Mesenchymal stem cell (in vitro differentiated cells and primary cell): Measurements from ENCODE around the gene TUBA3D.
"Not testable (repeated sequence)": the region's sequence is repeated elsewhere in the genome, so short reads cannot be mapped to it uniquely, and the experiment has no call there.

Experiments used
- DNase-seq: peaks from one replicate; pipeline ENCODE4 v3.0.0-alpha.2; 2013
- H2AFZ ChIP-seq: one replicate; pipeline ENCODE4 v1.6.1; 2013; ENCODE audit warnings: low read depth, mild to moderate bottlenecking, control low read depth, inconsistent platforms, low read length, moderate library complexity
- H2AK5ac ChIP-seq: 2 replicates; pipeline ENCODE4 v1.6.1; 2013; ENCODE audit warnings: low read length, moderate library complexity, mild to moderate bottlenecking, inconsistent platforms; ENCODE audit not compliant: severe bottlenecking
- H2BK120ac ChIP-seq: one replicate; pipeline ENCODE4 v1.6.1; 2013; ENCODE audit warnings: low read depth, mild to moderate bottlenecking, inconsistent platforms, low read length, moderate library complexity
- H2BK12ac ChIP-seq, 2 experiments: one replicate each; pipeline ENCODE4 v1.6.1; 2013; ENCODE audit warnings: inconsistent platforms in 2 of 2, low read length in 2 of 2, mild to moderate bottlenecking in 2 of 2, moderate library complexity in 2 of 2, control low read depth in 1 of 2
- H2BK15ac ChIP-seq: one replicate; pipeline ENCODE4 v1.6.1; 2013; ENCODE audit warnings: mild to moderate bottlenecking, low read depth, inconsistent platforms; ENCODE audit not compliant: poor library complexity, severe bottlenecking
- H2BK5ac ChIP-seq: 2 replicates; pipeline ENCODE4 v1.6.1; 2013; ENCODE audit warnings: low read depth, mild to moderate bottlenecking, low read length, control low read depth, inconsistent platforms; ENCODE audit not compliant: poor library complexity, severe bottlenecking
- H3K14ac ChIP-seq, 2 experiments: one replicate each; pipeline ENCODE4 v1.6.1; 2013; ENCODE audit warnings: inconsistent platforms in 2 of 2, low read length in 2 of 2, control low read depth in 1 of 2, mild to moderate bottlenecking in 1 of 2, moderate library complexity in 1 of 2
- H3K18ac ChIP-seq, 2 experiments: one replicate each; pipeline ENCODE4 v1.6.1; 2013; ENCODE audit warnings: inconsistent platforms in 2 of 2, low read length in 2 of 2, control low read depth in 1 of 2, low read depth in 1 of 2, mild to moderate bottlenecking in 1 of 2
- H3K23ac ChIP-seq, 2 experiments: one replicate each; pipeline ENCODE4 v1.6.1; 2013; ENCODE audit warnings: inconsistent platforms in 2 of 2, low read length in 2 of 2, mild to moderate bottlenecking in 2 of 2, moderate library complexity in 2 of 2, control low read depth in 1 of 2
- H3K27ac ChIP-seq: 2 replicates; pipeline ENCODE4 v1.5.1; 2013; ENCODE audit warnings: mild to moderate bottlenecking, moderate library complexity, low read length, control low read depth, inconsistent platforms; ENCODE audit not compliant: poor library complexity, severe bottlenecking
- H3K27me3 ChIP-seq, 2 experiments: 2 replicates each; pipeline versions ENCODE4 v1.6.1 to v1.7.0; 2013; ENCODE audit warnings: low read length in 2 of 2, mild to moderate bottlenecking in 2 of 2, moderate library complexity in 2 of 2, control low read depth in 1 of 2, inconsistent platforms in 1 of 2; ENCODE audit not compliant: control insufficient read depth in 1 of 2, insufficient read depth in 1 of 2
- H3K36me3 ChIP-seq, 2 experiments: 2 replicates each; pipeline versions ENCODE4 v1.6.1 to v1.7.0; 2013; ENCODE audit warnings: low read length in 2 of 2, control low read depth in 1 of 2, inconsistent platforms in 1 of 2, low read depth in 1 of 2, mild to moderate bottlenecking in 1 of 2; ENCODE audit not compliant: insufficient read depth in 2 of 2, control insufficient read depth in 1 of 2
- H3K4ac ChIP-seq, 2 experiments: one replicate each; pipeline ENCODE4 v1.6.1; 2013; ENCODE audit warnings: inconsistent platforms in 2 of 2, low read length in 2 of 2, mild to moderate bottlenecking in 2 of 2, moderate library complexity in 2 of 2, control low read depth in 1 of 2, low read depth in 1 of 2
- H3K4me1 ChIP-seq: 2 replicates; pipeline ENCODE4 v1.6.1; 2013; ENCODE audit warnings: low read depth, low read length, control low read depth; ENCODE audit not compliant: control insufficient read depth, insufficient read depth
- H3K4me2 ChIP-seq: 2 replicates; pipeline ENCODE4 v1.6.1; 2013; ENCODE audit warnings: low read length, mild to moderate bottlenecking, inconsistent platforms; ENCODE audit not compliant: poor library complexity, severe bottlenecking
- H3K4me3 ChIP-seq, 2 experiments: 2 replicates each; pipeline versions ENCODE4 v1.5.1 to v1.7.0; 2013; ENCODE audit warnings: low read length in 2 of 2, mild to moderate bottlenecking in 2 of 2, control low read depth in 1 of 2, low read depth in 1 of 2; ENCODE audit not compliant: insufficient read depth in 1 of 2
- H3K79me1 ChIP-seq: replicated peaks from 2 replicates; pipeline ENCODE4 v1.6.1; 2013; ENCODE audit warnings: mild to moderate bottlenecking, control low read depth, low read length, inconsistent platforms; ENCODE audit not compliant: poor library complexity, severe bottlenecking
- H3K9ac ChIP-seq: 2 replicates; pipeline ENCODE4 v1.7.0; 2013; ENCODE audit warnings: mild to moderate bottlenecking, low read length, moderate library complexity
- H3K9me3 ChIP-seq: 2 replicates; pipeline ENCODE4 v1.7.0; 2013; ENCODE audit warnings: mild to moderate bottlenecking, low read length; ENCODE audit not compliant: control insufficient read depth
- H4K8ac ChIP-seq: one replicate; pipeline ENCODE4 v1.6.1; 2013; ENCODE audit warnings: inconsistent platforms, mild to moderate bottlenecking, low read length, moderate library complexity
- H4K91ac ChIP-seq: one replicate; pipeline ENCODE4 v1.6.1; 2013; ENCODE audit warnings: mild to moderate bottlenecking, low read length, inconsistent platforms
- WGBS: methylation state at CpG from one replicate; pipeline ENCODE4 v1.1.7; 2013; ENCODE audit warnings: mixed read lengths; 5-methylcytosine and 5-hydroxymethylcytosine counted together

TUBA3D gene

GRCh38 chr2:131514408-131515166, 38.7 kb downstream of the TUBA3D start:
- not testable (repeated sequence) for H3K9me3 ChIP-seq, H4K8ac ChIP-seq, H2BK5ac ChIP-seq, H3K18ac ChIP-seq, H3K14ac ChIP-seq, H3K27ac ChIP-seq, H2AFZ ChIP-seq, H3K9ac ChIP-seq, H3K23ac ChIP-seq, H3K27me3 ChIP-seq, DNase-seq, H2BK12ac ChIP-seq, H3K4me3 ChIP-seq, H3K79me1 ChIP-seq, H3K4me2 ChIP-seq, H4K91ac ChIP-seq, H2BK15ac ChIP-seq, H3K4ac ChIP-seq, H2AK5ac ChIP-seq, H2BK120ac ChIP-seq
- Histone ChIP-seq H3K36me3 (peaks cover 25 to 67% of the 10 kb centered on the region in 2 experiments), H3K4me1 (peaks cover 26% of the 10 kb centered on the region)
- 98% methylated on average over 14 of the region's 15 CpGs for WGBS

- not testable (repeated sequence) for H2AK5ac ChIP-seq, H2BK5ac ChIP-seq, DNase-seq, H3K4ac ChIP-seq, H3K18ac ChIP-seq, H3K27me3 ChIP-seq, H4K91ac ChIP-seq, H2BK12ac ChIP-seq, H3K9ac ChIP-seq, H3K4me2 ChIP-seq, H2BK120ac ChIP-seq, H3K14ac ChIP-seq, H4K8ac ChIP-seq, H2AFZ ChIP-seq, H3K27ac ChIP-seq, H2BK15ac ChIP-seq, H3K23ac ChIP-seq, H3K9me3 ChIP-seq, H3K4me3 ChIP-seq, H3K79me1 ChIP-seq
- Histone ChIP-seq H3K36me3 (peaks cover 24 to 67% of the 10 kb centered on the region in 2 experiments), H3K4me1 (peaks cover 24% of the 10 kb centered on the region)
- WGBS: 94% methylated on average over 7 of the region's 14 CpGs
These were observed 39.3 kb downstream of the TUBA3D start for GRCh38 chr2:131515235-131515634.

GRCh38 chr2:131516011-131516410, 40.1 kb downstream of the TUBA3D start:
- Histone ChIP-seq H3K4me1 (peaks cover 19% of the 10 kb centered on the region), H3K4me2 (no peak overlapping the region), H3K9ac (no peak overlapping the region), H3K27me3 (no peaks in the 10 kb centered on the region), H3K36me3 (peaks cover 28 to 72% of the 10 kb centered on the region in 2 experiments), H3K4ac (no peak overlapping the region), H3K14ac (no peak overlapping the region), H3K27ac (no peak overlapping the region), H2AK5ac (no peak overlapping the region), H3K4me3 (no peak overlapping the region), H2BK5ac (no peak overlapping the region), H2BK15ac (no peak overlapping the region), H2BK120ac (no peak overlapping the region), H4K8ac (no peak overlapping the region), H3K18ac (no peak overlapping the region), H2AFZ (no peak overlapping the region), H2BK12ac (no peak overlapping the region), H3K9me3 (no peaks in the 10 kb centered on the region), H3K79me1 (peaks cover 6% of the 10 kb centered on the region), H3K23ac (no peak overlapping the region), H4K91ac (no peak overlapping the region)
- 96% methylated on average over 10 of the region's 10 CpGs for WGBS
- no peak for DNase-seq

GRCh38 chr2:131516621-131517020, 40.7 kb downstream of the TUBA3D start:
- not testable (repeated sequence) for H3K9ac ChIP-seq, H3K18ac ChIP-seq, H4K91ac ChIP-seq

More at GRCh38 chr2:131516621-131517020, 40.7 kb downstream of the TUBA3D start:
- not testable (repeated sequence) for H3K27ac ChIP-seq, H3K23ac ChIP-seq, H3K27me3 ChIP-seq, H3K4ac ChIP-seq, H2AFZ ChIP-seq, DNase-seq, H3K4me2 ChIP-seq, H2AK5ac ChIP-seq, H3K79me1 ChIP-seq, H3K4me3 ChIP-seq, H2BK5ac ChIP-seq, H2BK120ac ChIP-seq, H2BK12ac ChIP-seq, H3K14ac ChIP-seq, H2BK15ac ChIP-seq, H3K9me3 ChIP-seq, H4K8ac ChIP-seq
- 91% methylated on average over 11 of the region's 11 CpGs for WGBS
- Histone ChIP-seq H3K4me1 (peaks cover 15% of the 10 kb centered on the region), H3K36me3 (peaks cover 28 to 73% of the 10 kb centered on the region in 2 experiments)
